Peyer's patch (tissue), 4 donors: ENCODE results near the gene LITAF. TPM values are rescaled to one million over a fixed set of nuclear protein-coding genes. Genes with fewer than 3 reads are reported as not detected.

Experiments used
- DNase-seq, 3 donors: peaks; one replicate each; pipeline ENCODE4 v3.0.0-alpha.2; 2017 to 2019
- H3K27ac ChIP-seq, 4 donors: fragments of 200-600 bp; sonication (generic); one replicate each; pipeline ENCODE4 v1.5.1; 2016 to 2019
- H3K27me3 ChIP-seq, 2 donors: fragments of 200-600 bp; sonication (generic); one replicate each; pipeline ENCODE4 v1.5.1; 2019
- H3K36me3 ChIP-seq, 3 donors: fragments of 200-600 bp; sonication (generic); one replicate each; pipeline ENCODE4 v1.5.1; 2016 to 2019
- H3K4me1 ChIP-seq, 4 donors: fragments of 200-600 bp; sonication (generic); one replicate each; pipeline ENCODE4 v1.5.1; 2016 to 2019
- H3K4me3 ChIP-seq, 4 donors: fragments of 200-600 bp; sonication (generic); 1 replicate in 3 of 4; 2 replicates in 1 of 4; pipeline ENCODE4 v1.5.1; 2016 to 2019; ENCODE audit warnings: mild to moderate bottlenecking in 1 of 4
- H3K9me3 ChIP-seq, 4 donors: fragments of 200-600 bp; sonication (generic); one replicate each; pipeline ENCODE4 v1.5.1; 2016 to 2019; ENCODE audit warnings: mild to moderate bottlenecking in 1 of 4
- CTCF ChIP-seq, 6 experiments: fragments of 450-650 bp in 4 of 6; fragments of 200-600 bp in 2 of 6; sonication (generic) in 1 of 6; IDR thresholded peaks; one replicate each; pipeline ENCODE4 v1.5.1; 2017 to 2019; ENCODE audit warnings: antibody characterized with exemption in 6 of 6, mild to moderate bottlenecking in 3 of 6, moderate library complexity in 1 of 6
- POLR2A ChIP-seq, 2 donors: fragments of 450-650 bp; IDR thresholded peaks; one replicate each; pipeline ENCODE4 v1.5.1; 2017; ENCODE audit warnings: antibody characterized with exemption in 2 of 2, mild to moderate bottlenecking in 2 of 2, moderate library complexity in 2 of 2
- total RNA-seq, 4 donors: library from RNA; depleted of rRNA; stranded (reverse); fragments of >200 nt; gene quantifications; one replicate each; pipeline ENCODE4 v1.1.0, GENCODE V29; 2016

LITAF gene
- total RNA-seq, 4 donors from 2014 or later = 20.1 to 56.9 (median 32.3) TPM

- Histone ChIP-seq H3K36me3 (no peaks in the 10 kb centered on the region), H3K27me3 (no peaks in the 10 kb centered on the region), H3K9me3 (no peaks in the 10 kb centered on the region), H3K27ac (peak overlapping the region in 2 of 4 donors; percentile 24 to 33), H3K4me1 (peaks cover 0 to 6% (median 2%) of the 10 kb centered on the region in 4 donors), H3K4me3 (no peak overlapping the region)
- TF ChIP-seq CTCF (IDR thresholded peaks at IDR 0.05) (no peak), POLR2A (IDR thresholded peaks at IDR 0.05) (no peak)
- peak in 2 of 3 donors; percentile 60 to 69 for DNase-seq
These were observed 32.7 kb upstream of the LITAF start for GRCh38 chr16:11619327-11619851.

GRCh38 chr16:11618107-11618717 lies 31.5 kb upstream of the LITAF start:
- TF ChIP-seq CTCF (IDR thresholded peaks at IDR 0.05) = no peak
- no peak for TF ChIP-seq POLR2A (IDR thresholded peaks at IDR 0.05)
- DNase-seq = no peak
- Histone ChIP-seq H3K36me3 (no peaks in the 10 kb centered on the region), H3K27ac (no peak overlapping the region), H3K9me3 (no peaks in the 10 kb centered on the region), H3K4me3 (no peak overlapping the region), H3K4me1 (peaks cover 0 to 10% (median 2%) of the 10 kb centered on the region in 4 donors), H3K27me3 (no peaks in the 10 kb centered on the region)

- no peaks in the 10 kb centered on the region for H3K36me3 ChIP-seq
- peaks cover 0 to 19% (median 3%) of the 10 kb centered on the region in 4 donors for H3K4me1 ChIP-seq
These were observed 29.2 kb upstream of the LITAF start for GRCh38 chr16:11615748-11616447.

GRCh38 chr16:11614587-11615175 lies 28.0 kb upstream of the LITAF start:
- Histone ChIP-seq H3K27ac (no peak overlapping the region), H3K4me1 (peaks cover 0 to 19% (median 3%) of the 10 kb centered on the region in 4 donors)

More at GRCh38 chr16:11615748-11616447, 29.2 kb upstream of the LITAF start:
- DNase-seq = no peak
- Histone ChIP-seq H3K9me3 (no peaks in the 10 kb centered on the region), H3K27me3 (no peaks in the 10 kb centered on the region), H3K4me3 (no peak overlapping the region), H3K27ac (no peak overlapping the region)
- TF ChIP-seq CTCF (IDR thresholded peaks at IDR 0.05) (no peak), POLR2A (IDR thresholded peaks at IDR 0.05) (no peak)

More at GRCh38 chr16:11614587-11615175, 28.0 kb upstream of the LITAF start:
- no peaks in the 10 kb centered on the region for H3K9me3 ChIP-seq
- no peak for TF ChIP-seq POLR2A (IDR thresholded peaks at IDR 0.05)
- no peak for TF ChIP-seq CTCF (IDR thresholded peaks at IDR 0.05)
- no peak for DNase-seq
- H3K4me3 ChIP-seq = no peak overlapping the region
- H3K27me3 ChIP-seq = no peaks in the 10 kb centered on the region
- H3K36me3 ChIP-seq = no peaks in the 10 kb centered on the region
